Measurements from ENCODE around the gene PAFAH1B1.

The PAFAH1B1 gene

DNA sequence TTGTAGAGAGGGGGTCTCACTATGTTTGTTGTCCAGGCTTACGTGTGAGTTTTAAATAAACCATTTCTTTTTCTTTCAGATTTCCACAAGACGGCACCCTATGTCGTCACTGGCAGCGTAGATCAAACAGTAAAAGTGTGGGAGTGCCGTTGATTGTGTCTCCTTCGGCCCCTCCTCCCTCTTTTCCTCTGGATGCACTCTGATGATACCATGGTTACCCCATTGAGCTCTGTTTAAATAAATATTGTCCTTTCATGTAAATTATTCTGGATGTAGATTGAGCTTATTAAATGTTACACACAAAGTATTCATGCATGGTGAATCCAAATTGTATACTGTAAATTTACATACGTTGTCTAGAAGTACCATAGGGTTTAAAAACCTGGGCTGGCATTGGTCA is 88.2 kb downstream of the PAFAH1B1 start:
- Histone ChIP-seq H3K4me1 (ENCODE audit: insufficient read depth, low read length) (no peaks in the 10 kb centered on the region), H3K9me3 (ENCODE audit: control insufficient read depth, insufficient read depth, low read length) (no peaks in the 10 kb centered on the region), H3K36me3 (ENCODE audit: insufficient read depth, low read length) (peaks cover 13% of the 10 kb centered on the region), H3K9ac (ENCODE audit: low read depth, low read length) (no peak overlapping the region)

DNA sequence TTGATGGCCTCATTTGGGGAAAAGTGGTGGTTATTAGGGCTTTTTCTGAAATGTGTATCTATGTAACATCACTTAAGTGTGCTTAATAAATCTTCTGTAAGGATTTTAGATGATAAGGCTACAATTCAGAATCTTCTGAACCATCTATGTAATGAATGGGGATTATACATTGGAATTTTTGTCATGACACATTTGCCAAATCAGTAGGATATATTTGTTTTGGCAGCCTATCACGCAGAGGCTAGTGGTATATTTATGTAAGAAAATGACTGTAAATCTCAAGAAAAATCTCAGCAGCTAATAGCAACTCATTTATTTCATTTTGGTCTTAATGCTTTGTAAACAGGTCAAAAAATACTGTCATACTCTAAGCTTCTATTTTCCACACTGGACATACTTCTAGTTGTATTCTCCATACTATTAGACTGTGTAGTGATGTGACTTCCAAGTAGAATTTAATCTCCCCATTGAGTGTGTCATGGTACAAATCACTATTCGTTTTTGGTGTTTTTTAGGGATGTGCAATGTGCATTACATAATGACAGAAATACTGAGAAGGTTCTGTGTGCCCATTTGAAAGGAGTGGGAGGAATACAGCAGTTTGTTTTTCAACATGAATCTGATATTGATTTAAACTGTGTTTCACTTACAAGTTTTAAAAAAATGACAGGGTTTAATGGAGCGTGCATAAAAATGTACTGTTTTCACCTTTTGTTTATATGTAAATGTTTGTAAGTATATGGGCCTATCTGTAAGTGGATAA is 88.9 kb downstream of the PAFAH1B1 start:
- no peaks in the 10 kb centered on the region for H3K9me3 ChIP-seq (ENCODE audit: control insufficient read depth, insufficient read depth, low read length)
- no peak overlapping the region for H3K9ac ChIP-seq (ENCODE audit: low read depth, low read length)
- H3K36me3 ChIP-seq (ENCODE audit: insufficient read depth, low read length) = peaks cover 13% of the 10 kb centered on the region
- no peaks in the 10 kb centered on the region for H3K4me1 ChIP-seq (ENCODE audit: insufficient read depth, low read length)

DNA sequence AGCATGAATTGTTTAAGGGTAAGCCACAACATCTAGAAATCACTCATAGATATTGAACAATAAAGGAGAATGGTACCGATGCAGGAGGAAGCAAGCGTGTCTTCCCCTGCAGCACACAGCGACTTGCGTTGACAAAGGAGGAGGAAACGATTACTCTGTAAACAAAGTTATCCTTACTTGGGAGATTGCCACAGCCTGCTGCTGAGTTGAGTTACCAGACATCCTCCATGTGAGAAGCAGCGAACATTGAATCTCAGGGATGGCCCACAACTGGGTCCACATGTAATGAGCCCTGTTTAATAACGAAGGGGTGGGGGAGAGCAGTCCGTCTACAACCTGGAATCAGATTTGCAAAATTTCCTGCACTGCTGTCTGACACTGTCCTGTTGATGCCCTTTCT is 90.5 kb downstream of the PAFAH1B1 start:
- H3K4me1 ChIP-seq (ENCODE audit: insufficient read depth, low read length) = no peaks in the 10 kb centered on the region
- no peak overlapping the region for H3K9ac ChIP-seq (ENCODE audit: low read depth, low read length)
- H3K36me3 ChIP-seq (ENCODE audit: insufficient read depth, low read length) = peaks cover 13% of the 10 kb centered on the region

DNA sequence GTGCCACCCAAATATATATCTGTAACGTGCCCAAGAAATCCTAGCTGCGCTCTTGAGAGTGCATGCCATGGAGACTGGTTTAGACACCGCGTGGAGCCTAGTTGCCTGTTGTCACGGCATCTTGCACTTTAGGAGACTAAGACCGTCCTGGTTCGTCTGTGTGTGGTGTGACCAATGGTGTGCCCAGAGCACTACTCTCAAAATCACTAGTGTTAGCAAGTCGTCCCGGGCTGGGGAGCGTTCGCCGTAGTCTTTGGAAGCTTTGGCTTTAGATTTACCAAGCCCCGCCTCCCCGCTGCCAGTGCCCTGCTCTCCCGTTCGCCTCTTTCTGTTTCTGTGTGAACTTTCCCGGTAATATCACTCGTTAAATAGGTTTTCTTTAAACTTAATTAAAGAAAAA is 91.1 kb downstream of the PAFAH1B1 start:
- Histone ChIP-seq H3K9me3 (ENCODE audit: control insufficient read depth, insufficient read depth, low read length) (no peaks in the 10 kb centered on the region), H3K36me3 (ENCODE audit: insufficient read depth, low read length) (peaks cover 13% of the 10 kb centered on the region), H3K9ac (ENCODE audit: low read depth, low read length) (no peak overlapping the region), H3K4me1 (ENCODE audit: insufficient read depth, low read length) (no peaks in the 10 kb centered on the region)

More for the DNA sequence above, 90.5 kb downstream of the PAFAH1B1 start:
- no peaks in the 10 kb centered on the region for H3K9me3 ChIP-seq (ENCODE audit: control insufficient read depth, insufficient read depth, low read length)

DNA sequence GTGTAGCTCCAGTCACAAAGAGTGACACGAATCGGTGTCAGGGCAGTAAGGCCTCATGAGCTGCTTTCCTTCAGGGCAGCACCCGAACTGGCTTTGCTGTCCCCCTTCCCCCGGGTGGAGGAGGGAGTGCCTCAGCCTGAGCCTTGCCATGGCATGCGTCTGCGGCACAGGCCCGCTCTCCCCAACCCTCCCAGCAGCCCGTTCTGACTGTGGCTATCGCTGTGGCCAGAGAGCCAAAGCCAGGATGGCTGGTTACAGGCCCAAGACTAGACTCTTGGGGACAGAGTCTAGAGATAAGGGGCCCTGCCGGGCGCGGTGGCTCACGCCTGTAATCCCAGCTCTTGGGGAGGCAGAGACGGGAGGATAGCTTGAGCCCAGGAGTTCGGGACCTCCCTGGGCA is 92.2 kb downstream of the PAFAH1B1 start:
- Histone ChIP-seq H3K9ac (ENCODE audit: low read depth, low read length) (no peak overlapping the region), H3K4me1 (ENCODE audit: insufficient read depth, low read length) (no peaks in the 10 kb centered on the region), H3K9me3 (ENCODE audit: control insufficient read depth, insufficient read depth, low read length) (no peaks in the 10 kb centered on the region), H3K36me3 (ENCODE audit: insufficient read depth, low read length) (peaks cover 9% of the 10 kb centered on the region)

DNA sequence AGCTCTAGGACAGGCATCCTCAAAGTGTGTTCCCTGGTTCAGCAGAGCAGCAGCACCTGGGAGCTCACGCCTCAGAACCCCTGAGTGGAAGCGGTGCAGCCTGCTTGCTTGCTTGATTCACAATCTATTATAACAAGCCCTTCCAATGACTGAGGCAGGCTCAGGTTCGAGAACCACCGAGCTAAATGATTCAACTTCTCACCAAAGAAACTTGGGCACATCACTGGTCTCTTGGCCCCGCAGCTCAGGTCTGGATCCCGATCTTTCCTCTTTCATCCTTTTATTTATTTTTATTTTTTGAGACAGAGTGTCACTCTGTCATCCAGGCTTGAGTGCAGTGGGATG is 93.6 kb downstream of the PAFAH1B1 start:
- H3K36me3 ChIP-seq (ENCODE audit: insufficient read depth, low read length) = peaks cover 9% of the 10 kb centered on the region
- no peak overlapping the region for H3K9ac ChIP-seq (ENCODE audit: low read depth, low read length)
- no peaks in the 10 kb centered on the region for H3K4me1 ChIP-seq (ENCODE audit: insufficient read depth, low read length)
- no peaks in the 10 kb centered on the region for H3K9me3 ChIP-seq (ENCODE audit: control insufficient read depth, insufficient read depth, low read length)

DNA sequence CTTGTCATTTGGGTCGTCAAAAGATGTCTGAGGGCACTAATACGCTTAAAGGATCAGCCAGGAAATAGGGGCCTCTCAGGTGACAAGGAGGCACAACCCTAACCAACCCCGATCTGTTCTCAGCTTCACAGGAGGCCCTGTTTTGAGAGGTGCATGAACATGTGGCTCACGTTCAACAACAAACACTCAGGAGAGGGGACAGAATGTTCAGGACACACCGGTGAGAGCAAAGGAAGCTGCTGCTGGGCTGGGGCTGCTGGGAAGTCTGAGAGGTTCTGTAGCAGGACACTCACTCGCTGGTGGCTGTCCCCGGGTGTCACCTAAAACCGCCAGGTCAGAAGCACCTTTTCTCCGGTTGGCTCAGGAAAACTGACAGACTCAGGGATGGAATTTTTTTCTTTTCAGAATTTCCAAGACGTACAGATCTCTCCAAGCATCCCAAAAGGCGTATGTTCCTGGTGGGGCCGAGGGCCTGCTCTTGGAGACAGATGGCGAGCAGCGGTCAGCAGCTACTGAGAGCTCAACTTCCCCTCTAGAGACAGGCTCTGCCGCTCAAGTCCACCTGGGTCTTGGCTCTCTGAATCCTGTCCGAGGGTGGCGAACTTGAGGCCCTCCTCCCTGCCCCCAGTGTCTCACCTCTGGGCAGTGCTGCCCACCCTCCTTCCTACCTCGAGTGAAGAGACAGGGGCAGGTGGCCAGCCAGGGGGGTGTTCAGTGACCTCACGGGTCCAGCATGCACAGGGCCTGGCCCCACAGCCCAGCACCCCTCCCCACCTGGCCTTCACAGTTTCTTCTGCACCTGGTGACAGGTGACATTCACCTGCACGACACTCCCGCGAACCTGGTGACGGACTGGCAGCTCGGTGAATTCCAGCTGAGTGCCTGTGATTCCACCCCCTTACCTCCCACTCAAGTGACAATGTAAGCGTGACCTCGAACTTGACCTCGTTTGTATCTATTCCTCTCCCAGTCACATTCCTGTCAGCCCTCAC is 95.2 kb downstream of the PAFAH1B1 start:
- Histone ChIP-seq H3K36me3 (ENCODE audit: insufficient read depth, low read length) (peaks cover 7% of the 10 kb centered on the region; the same call in 1 of the 2 replicates), H3K9ac (ENCODE audit: low read depth, low read length) (no peak overlapping the region), H3K9me3 (ENCODE audit: control insufficient read depth, insufficient read depth, low read length) (no peaks in the 10 kb centered on the region), H3K4me1 (ENCODE audit: insufficient read depth, low read length) (no peaks in the 10 kb centered on the region)

DNA sequence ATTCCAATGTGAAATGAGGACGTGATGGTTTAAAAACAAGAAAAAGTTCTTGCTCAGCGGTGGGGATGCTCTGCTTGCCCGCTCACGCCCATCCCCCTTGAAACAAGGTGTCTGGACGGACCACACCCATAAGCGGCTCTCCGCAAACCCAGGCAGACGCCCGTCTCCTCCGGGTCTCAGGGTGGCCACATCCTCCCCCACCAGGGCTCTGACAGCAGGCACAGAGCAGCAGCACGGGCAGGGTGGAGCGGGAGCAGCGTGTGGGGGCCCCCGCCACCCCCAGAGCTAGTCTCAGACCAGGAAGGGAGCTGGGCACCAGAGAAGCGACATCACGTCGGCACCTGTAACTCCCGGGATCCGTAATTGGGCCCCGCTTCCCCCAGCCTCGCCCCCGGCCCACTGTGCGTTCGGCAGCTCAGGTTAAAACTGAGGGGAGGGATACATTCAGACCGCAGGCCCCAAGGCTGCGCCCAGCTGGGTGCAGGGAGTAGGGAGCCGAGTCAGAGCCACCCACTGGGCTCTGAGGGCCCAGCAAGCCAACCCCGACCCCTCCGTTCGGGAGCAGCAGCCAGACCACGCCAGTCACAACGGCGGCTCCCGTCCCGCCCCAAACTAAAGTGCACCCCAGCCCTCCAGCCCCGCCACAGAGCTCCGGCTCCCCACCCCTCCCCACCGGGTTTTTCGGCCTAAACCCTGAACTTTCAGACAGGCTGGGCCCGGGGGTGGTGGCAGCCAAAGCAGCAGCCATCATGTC is 96.1 kb downstream of the PAFAH1B1 start:
- H3K4me1 ChIP-seq (ENCODE audit: insufficient read depth, low read length) = no peaks in the 10 kb centered on the region
- peaks cover 7% of the 10 kb centered on the region; the same call in 1 of the 2 replicates for H3K36me3 ChIP-seq (ENCODE audit: insufficient read depth, low read length)
- H3K9ac ChIP-seq (ENCODE audit: low read depth, low read length) = no peak overlapping the region
- no peaks in the 10 kb centered on the region for H3K9me3 ChIP-seq (ENCODE audit: control insufficient read depth, insufficient read depth, low read length)

DNA sequence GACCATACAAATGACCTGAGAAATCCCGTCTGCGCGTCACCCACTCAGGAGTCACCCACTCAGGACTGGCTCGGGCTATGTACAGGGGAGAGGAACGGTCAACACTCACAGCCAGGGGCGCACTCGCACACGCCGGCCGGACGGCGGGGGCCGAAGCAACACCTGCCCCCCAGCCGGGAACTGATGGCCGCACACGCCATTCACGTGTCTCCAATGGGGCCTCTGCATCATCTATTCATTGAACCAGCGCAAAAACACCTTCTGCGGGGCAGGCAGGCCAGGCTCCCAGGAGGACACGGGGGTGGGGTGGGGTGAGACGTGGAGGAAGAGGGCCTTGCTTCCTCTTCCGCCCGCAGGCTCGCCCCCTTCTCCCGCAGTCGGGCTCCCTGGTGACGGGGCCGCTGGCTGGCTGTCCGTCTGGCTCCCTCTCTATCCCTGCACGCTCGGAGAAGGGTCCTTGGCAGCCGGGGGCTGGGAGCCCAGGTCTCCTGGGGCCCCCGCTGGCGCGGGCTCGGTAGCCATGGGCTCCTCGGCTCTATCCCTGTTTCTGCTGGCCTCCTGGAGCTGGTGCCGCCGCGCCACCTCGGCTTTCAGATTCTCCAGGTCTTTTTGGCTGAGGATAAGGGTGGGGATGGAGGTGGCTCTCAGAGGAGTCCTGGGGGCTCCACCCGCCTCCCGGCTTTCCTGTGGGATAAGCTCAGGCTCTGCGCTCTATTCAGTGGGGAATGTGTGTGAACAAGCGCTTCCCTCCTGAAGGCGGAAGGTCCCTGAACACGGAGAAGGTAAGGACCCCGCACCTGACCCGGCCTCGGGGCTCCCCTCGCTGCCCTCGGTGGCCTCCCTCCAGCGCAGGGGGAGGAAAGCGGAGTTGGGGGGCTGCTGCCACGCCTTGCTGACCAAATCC is 97.0 kb downstream of the PAFAH1B1 start:
- Histone ChIP-seq H3K36me3 (ENCODE audit: insufficient read depth, low read length) (peaks cover 7% of the 10 kb centered on the region; the same call in 1 of the 2 replicates), H3K9me3 (ENCODE audit: control insufficient read depth, insufficient read depth, low read length) (no peaks in the 10 kb centered on the region), H3K9ac (ENCODE audit: low read depth, low read length) (no peak overlapping the region), H3K4me1 (ENCODE audit: insufficient read depth, low read length) (no peaks in the 10 kb centered on the region)

DNA sequence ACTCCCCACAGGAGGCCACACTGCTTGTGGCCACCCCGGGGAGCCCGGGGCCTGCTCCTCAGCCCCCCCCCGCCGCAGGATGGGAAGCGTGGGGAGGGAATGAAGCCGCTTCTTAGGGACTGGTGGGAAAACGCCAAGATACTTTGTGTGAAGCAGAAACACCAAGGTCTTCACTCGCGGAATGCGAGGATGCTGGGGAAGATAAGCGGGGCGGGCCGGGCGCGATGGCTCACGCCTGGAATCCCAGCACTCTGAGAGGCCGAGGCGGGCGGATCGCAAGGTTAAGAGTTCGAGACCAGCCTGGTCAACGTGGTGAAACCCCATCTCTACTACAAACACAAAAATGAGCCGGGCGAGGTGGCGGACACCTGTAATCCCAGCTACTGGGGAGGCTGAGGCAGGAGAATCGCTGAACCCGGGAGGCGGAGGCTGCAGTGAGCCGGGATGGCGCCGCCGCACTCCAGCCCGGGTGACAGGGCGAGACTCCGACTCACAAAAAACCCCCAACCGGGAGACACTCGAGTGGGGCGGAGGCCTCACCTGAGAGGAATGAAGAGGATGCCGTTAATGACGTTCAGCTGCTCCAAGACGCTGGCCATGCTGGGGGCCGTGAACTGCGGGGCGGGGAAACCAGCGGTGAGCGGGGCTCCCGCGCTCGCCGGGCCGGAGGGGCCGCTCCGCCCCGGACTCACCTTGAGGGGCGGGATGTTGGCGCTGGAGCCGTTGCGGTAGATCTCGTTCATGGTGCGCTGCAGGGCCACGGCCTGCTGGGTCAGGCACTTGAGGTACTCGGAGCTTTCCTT is 97.8 kb downstream of the PAFAH1B1 start:
- Histone ChIP-seq H3K4me1 (ENCODE audit: insufficient read depth, low read length) (no peaks in the 10 kb centered on the region), H3K9me3 (ENCODE audit: control insufficient read depth, insufficient read depth, low read length) (no peaks in the 10 kb centered on the region), H3K36me3 (ENCODE audit: insufficient read depth, low read length) (peaks cover 7% of the 10 kb centered on the region; the same call in 1 of the 2 replicates), H3K9ac (ENCODE audit: low read depth, low read length) (no peak overlapping the region)

DNA sequence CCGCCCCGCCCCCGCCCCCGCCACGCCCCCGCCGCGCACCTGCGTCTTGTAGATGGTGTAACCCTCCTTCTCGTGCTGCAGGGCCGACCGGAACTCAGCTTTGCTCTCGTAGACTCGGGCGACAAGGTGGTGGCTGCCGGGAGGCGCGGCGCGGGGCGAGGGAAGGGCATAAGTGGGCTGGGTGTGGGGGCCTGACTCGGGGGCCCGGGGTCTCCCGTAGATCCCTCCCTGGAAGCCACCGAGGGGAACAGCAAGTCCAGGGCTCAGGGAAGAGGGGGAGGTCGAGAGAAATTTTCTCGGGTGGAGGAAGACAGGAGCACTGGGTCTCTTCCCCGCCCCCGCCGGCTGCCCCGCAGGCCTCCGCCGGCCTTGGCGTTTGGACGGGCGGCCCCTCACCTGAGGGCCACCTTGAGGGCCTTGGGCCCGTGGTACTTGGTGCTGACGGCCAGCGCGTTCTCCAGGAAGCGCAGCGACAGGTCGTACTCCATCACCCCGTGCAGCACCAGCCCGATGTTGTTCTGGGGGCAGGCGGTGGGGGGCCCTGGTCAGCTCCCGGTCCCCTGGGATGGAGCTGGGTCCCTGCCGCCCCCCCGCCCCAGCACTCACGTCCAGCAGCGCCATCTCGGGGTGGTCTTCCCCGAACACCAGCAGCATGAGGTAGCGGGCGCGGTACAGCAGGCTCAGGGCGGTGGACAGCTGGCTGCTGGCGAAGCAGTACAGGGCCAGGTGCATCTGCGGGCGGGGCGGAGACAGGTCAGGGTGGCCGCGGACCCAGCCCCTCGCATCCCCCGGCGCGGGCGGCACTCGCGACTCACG is 98.7 kb downstream of the PAFAH1B1 start:
- Histone ChIP-seq H3K9ac (ENCODE audit: low read depth, low read length) (no peak overlapping the region), H3K4me1 (ENCODE audit: insufficient read depth, low read length) (no peaks in the 10 kb centered on the region), H3K36me3 (ENCODE audit: insufficient read depth, low read length) (peaks cover 7% of the 10 kb centered on the region; the same call in 1 of the 2 replicates), H3K9me3 (ENCODE audit: control insufficient read depth, insufficient read depth, low read length) (no peaks in the 10 kb centered on the region)

DNA sequence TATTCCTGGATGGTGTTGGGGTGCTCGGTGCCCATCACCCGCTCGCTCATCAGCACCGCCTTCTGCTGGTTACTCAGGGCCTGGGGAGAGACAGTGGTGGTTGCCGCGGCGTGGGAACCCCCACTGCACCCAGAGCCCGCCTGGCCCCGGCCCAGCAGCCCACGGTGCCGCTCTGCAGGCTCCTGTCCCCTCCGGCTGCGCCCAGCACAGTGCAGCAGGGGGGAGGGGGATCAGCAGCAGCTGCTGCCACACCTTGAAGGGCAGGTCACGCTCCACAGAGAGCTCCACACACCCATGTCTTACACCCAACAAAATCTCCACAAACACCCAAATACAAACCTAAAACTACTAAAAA is 99.3 kb downstream of the PAFAH1B1 start:
- H3K9ac ChIP-seq (ENCODE audit: low read depth, low read length) = no peak overlapping the region
- H3K9me3 ChIP-seq (ENCODE audit: control insufficient read depth, insufficient read depth, low read length) = no peaks in the 10 kb centered on the region
- H3K4me1 ChIP-seq (ENCODE audit: insufficient read depth, low read length) = no peaks in the 10 kb centered on the region
- peaks cover 7% of the 10 kb centered on the region; the same call in 1 of the 2 replicates for H3K36me3 ChIP-seq (ENCODE audit: insufficient read depth, low read length)

All from ES-I3 (cell line).